Stimulated activated CD8-positive, alpha-beta memory T cell treated with anti-CD3 and anti-CD28 coated beads, Interleukin-4, amount 100 ng/mL, for 4 hours (primary cell): Measurements from ENCODE around the gene EVI5L.

Experiments used
- DNase-seq, 2 donors: peaks; one replicate each; pipeline ENCODE4 v3.0.0-alpha.2; 2020; ENCODE audit warnings: low read depth in 2 of 2, low spot score in 1 of 2

EVI5L gene

GRCh38 chr19:7910321-7911161 lies 80.5 kb downstream of the EVI5L start:
- DNase-seq, result no peak

DNA sequence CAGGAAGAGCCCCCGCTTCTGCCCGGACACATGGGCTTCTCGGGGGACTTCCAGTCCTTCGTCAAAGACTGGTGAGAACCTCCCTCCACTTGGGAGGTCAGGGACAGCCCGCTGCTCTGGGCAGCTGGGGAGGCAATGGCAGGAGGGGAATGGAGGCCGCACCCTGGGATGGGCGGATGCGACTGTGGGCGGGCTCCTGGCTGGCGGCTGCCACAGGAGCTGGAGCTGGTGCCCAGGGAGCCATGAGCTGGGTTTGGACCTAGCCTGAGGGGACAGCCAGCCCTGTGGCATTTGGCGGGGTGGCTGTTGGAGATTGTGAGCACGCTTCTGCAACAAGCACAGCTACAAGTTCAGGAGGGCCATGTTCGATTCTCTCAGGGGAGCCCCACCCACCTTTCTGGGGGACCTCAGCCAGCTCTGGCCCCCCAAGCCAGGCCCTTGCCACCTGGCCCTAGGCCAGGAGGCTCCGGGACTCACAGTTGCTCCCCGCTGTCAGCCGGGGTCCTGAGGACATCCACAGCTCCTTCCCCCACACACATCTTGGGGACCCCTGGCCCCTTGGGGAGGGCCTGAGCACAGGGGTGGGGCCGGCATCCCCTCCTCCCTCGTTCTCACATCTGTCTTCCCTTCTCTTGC lies 81.6 kb downstream of the EVI5L start:
- DNase-seq, result no peak

GRCh38 chr19:7912144-7912696 lies 82.2 kb downstream of the EVI5L start:
- no peak for DNase-seq

GRCh38 chr19:7912697-7913564 lies 82.9 kb downstream of the EVI5L start:
- no peak for DNase-seq

DNA sequence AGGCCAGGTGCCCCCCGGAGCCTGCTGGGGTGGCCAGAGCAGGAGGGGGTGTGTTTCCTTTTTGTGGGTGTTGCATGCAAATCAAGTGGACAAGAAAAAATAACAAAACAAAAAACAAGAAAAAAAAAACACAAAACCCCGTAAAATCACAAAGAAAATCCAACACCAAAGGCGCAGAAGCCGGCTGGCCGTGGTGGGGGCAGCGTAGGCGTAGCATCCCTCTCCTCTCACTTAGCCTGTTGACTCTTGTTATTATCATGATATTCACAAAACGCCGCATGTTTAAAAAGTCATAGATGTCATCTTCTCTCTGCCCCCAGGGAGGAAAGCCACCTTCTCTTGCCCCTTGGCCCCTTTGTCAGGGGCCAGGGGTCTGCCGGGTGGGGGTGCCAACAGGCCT lies 83.6 kb downstream of the EVI5L start:
- DNase-seq, result no peak

- DNase-seq, result no peak
Observed at GRCh38 chr19:7914099-7914498, 84.1 kb downstream of the EVI5L start.
